HG03060 (cell line): ENCODE data around the gene SLC17A7.
"Not testable (repeated sequence)": the region's sequence is repeated elsewhere in the genome, so short reads cannot be mapped to it uniquely, and the experiment has no call there.

Source experiments
- ATAC-seq: cut with Tn5 transposase; IDR thresholded peaks from one replicate; pipeline ENCODE4 v1.9.1; 2021; ENCODE audit warnings: low read depth, moderate number of reproducible peaks; ENCODE audit not compliant: unreplicated experiment

The SLC17A7 gene

GRCh38 chr19:49470615-49470978, 29.3 kb upstream of the SLC17A7 start:
- ATAC-seq, result no peak

- no peak for ATAC-seq
Measured at GRCh38 chr19:49469828-49470614, 28.7 kb upstream of the SLC17A7 start.

DNA sequence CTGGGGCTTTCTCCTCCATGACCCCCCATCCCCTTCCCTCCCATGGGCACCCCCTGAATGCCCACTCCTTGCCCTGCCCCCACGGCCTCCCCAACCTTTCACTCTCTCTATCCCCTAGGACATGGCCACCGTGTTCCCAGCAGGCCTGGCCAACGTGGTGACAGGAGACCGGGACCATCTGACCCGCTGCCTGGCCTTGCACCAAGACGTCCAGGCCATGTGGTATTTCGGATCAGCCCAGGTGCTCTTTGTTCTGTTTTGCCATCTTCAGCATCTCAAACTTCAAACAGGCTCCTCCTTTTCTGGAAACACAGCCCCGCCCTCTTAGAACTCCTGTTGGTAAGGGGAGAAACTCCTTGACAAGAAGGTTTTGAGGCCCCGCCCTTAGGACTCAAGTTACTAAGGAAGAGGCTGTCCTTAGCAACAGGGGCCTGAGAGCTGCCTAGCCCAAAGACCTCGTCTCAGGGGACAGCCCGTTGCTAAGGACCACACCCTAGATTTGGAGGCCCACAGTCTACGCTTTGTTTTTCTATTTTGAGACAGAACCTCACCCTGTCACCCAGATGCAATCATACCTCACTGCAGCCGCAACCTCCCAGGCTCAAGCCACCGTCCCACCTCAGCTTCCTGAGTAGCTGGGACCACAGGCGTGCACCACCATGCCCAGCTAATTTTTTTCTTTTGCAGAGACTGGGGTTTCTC, 27.6 kb upstream of the SLC17A7 start:
- no peak for ATAC-seq

DNA sequence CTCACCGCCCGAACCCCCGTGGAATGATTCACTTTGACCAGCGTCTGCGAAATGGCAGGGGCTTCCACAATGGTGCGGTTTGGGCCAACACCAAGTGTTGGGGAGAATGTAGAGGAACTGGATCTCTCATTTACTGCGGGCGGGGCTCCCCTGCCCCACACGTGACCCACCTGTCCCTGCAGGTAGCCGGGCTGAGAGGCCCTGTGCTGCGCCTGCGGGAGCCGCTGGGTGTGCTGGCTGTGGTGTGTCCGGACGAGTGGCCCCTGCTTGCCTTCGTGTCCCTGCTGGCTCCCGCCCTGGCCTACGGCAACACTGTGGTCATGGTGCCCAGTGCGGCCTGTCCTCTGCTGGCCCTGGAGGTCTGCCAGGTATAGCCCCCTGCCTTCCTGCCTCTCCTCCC, 26.9 kb upstream of the SLC17A7 start:
- no peak for ATAC-seq

DNA sequence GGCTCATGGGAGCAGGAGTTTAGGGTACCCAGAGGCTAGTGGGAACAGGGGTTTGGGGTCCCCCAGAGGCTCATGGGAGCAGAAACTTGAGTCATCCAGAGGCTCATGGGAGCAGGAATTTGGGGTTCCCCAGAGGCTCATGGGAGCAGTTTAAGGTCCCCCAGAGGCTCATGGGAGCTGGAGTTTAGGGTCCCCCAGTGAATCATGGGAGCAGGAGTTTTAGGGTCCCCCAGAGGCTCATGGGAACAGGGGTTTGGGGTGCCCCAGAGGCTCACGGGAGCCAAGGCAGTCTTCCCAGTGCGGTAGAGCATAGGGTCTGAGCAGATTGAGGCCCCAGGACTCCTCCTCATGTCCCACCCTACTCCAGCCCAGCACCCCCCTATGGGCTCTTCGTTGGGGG, 24.0 kb upstream of the SLC17A7 start:
- no peak for ATAC-seq

DNA sequence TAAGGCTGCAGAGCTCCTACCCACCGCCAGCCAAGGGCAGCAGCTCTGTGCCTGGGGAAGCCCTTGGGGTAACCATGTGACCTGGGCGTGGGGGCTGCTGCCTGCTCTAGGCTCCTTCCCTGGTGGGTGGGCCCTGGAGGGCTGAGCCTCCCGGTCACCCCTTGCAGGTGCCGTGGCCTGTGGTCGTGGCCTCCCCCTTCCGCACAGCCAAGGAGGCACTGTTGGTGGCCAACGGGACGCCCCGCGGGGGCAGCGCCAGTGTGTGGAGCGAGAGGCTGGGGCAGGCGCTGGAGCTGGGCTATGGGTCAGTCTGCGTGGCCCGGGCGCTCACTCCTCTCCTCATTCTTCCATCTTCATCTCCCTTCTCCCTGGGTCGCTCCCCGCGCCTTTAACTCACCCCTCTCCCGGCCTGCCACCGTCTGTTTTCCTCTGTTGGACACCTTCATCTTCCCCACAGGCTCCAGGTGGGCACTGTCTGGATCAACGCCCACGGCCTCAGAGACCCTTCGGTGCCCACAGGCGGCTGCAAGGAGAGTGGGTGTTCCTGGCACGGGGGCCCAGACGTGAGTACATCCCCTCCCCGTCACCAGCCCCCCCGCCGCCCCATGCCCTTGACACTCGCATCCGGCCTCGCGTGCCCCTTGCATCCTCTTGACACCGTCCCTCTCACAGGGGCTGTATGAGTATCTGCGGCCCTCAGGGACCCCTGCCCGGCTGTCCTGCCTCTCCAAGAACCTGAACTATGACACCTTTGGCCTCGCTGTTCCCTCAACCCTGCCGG, 22.8 kb upstream of the SLC17A7 start:
- ATAC-seq, result no peak

GRCh38 chr19:49462492-49462891, 21.2 kb upstream of the SLC17A7 start:
- no peak for ATAC-seq

GRCh38 chr19:49461656-49462055, 20.3 kb upstream of the SLC17A7 start:
- no peak for ATAC-seq

- not testable (repeated sequence) for ATAC-seq
Measured at GRCh38 chr19:49461130-49461529, 19.8 kb upstream of the SLC17A7 start.

DNA sequence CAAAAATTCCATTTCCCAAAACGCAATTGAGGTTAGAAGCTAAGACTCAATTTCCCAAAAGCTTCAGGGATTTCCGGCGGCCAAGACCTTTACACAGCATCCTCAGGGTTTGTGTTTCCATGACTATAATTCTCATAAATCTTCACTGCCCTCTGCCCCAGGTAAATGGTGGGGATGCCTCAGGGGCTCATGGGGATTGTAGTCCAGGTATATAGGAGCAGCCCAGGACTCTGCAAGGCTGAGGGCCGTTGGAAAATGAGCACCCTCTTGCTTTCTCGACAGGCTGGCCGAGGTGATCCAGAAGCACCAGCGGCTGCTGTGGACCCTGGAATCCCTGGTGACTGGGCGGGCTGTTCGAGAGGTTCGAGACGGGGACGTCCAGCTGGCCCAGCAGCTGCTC, 18.1 kb upstream of the SLC17A7 start:
- no peak for ATAC-seq

GRCh38 chr19:49458567-49458903, 17.2 kb upstream of the SLC17A7 start:
- ATAC-seq, result no peak

- ATAC-seq, result no peak
Measured at GRCh38 chr19:49456326-49456725, 15.0 kb upstream of the SLC17A7 start.

GRCh38 chr19:49455773-49456172, 14.4 kb upstream of the SLC17A7 start:
- no peak for ATAC-seq

DNA sequence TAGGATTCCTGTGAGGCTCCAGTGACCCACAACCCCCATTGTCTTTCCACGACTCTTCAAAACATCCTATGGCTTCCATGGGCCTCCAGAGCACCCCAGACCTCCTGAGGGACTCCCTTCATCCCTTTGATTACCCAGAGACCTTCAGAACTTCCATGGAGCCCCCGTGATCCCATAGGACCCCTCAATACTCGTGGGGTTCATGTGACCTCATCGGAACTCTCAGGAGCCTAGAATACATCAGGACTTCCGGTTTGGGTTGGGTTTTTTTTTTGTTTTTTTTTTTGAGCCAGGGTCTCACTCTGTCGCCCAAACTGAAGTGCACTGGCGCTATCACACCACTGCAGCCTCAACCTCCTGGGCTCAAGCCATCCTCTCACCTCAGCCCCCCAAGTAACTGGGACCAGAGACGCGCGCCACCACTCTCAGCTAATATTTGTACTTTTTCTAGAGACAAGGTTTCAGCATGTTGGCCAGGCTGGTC, 12.5 kb upstream of the SLC17A7 start:
- ATAC-seq, result no peak

DNA sequence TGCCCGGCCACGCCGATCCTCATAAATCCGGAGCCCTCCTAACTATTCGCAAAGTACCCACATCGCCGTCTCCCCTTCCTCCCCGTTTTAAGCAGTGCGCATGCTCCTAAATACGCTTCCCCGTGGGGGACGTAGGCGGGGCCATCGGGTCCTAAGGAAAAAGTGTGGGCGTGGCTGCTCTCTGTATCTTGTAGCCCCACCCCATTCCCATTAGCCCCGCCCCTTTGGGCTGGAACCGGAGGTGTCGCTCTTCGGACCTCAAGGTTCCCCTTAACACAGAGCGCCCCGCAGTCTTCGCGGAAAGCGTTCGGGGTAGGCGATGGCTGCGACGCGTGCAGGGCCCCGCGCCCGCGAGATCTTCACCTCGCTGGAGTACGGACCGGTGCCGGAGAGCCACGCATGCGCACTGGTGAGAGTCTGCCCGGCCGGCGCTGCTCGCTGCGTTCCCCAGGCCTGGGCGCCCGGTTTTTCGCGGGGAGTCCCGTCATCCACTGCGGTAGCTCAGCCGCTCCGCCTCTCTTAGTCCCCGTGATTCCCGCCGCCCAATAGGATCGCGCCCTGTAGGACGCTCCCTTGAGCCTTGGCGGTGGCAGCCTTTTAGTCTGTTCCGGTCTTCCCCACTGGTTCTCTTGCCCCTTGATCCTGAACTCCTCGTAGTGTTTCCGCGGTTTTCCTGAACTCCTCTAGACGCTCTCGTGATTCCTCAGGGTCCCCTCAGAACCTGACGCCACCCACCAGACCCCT, 11.9 kb upstream of the SLC17A7 start, which contains the start of gene ALDH16A1:
ALDH16A1 (plus strand) TSS at position 213 of the 744 bp plus-strand sequence; CDS start at position 320, 107 bp downstream.
- peak; percentile 74 for ATAC-seq

DNA sequence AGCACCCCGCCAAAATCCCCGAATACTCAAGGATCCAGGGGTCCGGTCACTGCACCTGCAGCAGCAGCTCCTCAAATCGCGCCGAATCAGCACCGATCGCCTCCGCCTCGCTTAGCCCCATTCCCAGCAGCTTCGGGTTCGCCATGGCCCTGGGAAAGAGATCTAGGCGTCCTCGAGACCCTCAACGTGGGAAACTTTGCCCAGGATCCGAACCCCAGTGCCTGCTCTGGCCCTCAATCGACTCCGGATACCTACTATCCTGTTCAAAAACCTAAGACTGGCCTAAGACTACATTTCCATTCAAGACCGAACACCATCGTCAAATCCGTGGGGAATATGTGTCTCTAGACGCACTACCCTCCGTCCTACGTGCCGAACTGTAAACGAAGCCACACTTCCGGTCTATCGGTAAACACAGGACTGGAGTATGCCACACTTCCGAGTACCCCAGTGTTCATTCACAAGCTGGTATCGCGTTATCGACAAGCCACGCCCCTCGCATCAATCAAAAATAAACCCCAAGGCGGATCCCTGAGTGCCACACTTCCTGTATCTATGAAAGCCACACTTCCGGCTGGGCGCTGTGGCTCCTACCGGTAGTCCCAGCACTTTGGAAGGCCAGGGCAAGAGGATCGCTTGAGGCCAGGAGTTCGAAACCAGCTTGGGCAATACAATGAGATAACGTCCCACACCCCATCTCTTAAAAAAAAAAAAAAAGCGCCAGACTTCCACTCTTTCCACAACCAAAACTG, 10.3 kb upstream of the SLC17A7 start, which contains the start of gene PIH1D1:
PIH1D1 (minus strand) TSS at position 385 of the 752 bp plus-strand sequence; CDS start at position 145, 240 bp downstream.
- ATAC-seq, result peak; percentile 56

- no peak for ATAC-seq
Measured at GRCh38 chr19:49450405-49450804, 9.1 kb upstream of the SLC17A7 start.

GRCh38 chr19:49448432-49448786, 7.1 kb upstream of the SLC17A7 start:
- no peak for ATAC-seq

- no peak for ATAC-seq
Measured at GRCh38 chr19:49447485-49448431, 6.4 kb upstream of the SLC17A7 start.
